ENCODE measurements around the gene NEK6. TPM values are rescaled to one million over a fixed set of nuclear protein-coding genes. Genes with fewer than 3 reads are reported as not detected.

The NEK6 gene
- total and polyA plus RNA-seq, 10 of the 15 experiments (the other 5 are each of a cell fraction or from before 2014, with no cell fraction given), result 31.3 to 161 (median 89.2) TPM

DNA sequence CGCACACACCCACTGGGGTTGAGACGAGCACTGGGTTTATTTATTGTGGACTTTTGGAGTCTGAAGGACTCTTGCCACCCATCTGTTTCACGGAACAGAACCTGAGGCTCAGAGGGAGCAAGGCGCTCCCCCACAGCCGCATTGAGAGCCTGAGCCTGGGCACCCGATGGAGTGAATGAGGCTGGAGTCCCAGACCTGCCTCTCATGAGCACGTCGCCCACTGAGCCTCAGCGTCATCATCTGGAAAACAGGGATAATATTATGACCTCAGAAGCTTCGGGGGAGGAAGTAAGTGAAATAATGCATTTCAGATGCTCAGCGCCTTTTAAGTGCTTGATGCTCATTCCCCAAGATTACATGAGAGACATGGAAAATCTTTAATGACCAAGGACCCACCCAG lies 5.5 kb downstream of the NEK6 start (continued):
- TF ChIP-seq MTA3 (IDR thresholded peaks at IDR 0.05; ENCODE audit: borderline replicate concordance, low read length) (no peak), CUX1 (IDR thresholded peaks at IDR 0.05; ENCODE audit: insufficient replicate concordance, low read depth, low read length) (no peak), HDAC6 (IDR thresholded peaks at IDR 0.05; ENCODE audit: unreplicated experiment) (no peak)

- ChIA-PET SMC1A (ENCODE audit: uncharacterized antibody, unreplicated experiment) (interaction anchor here (1.0 to 10.1 kb wide), 11 partner anchors 9 to 130 kb away, joined by 3 to 132 read pairs (median 8); no protein-coding TSS in a partner anchor), RAD21 (ENCODE audit: unreplicated experiment) (interaction anchor here (0.8 to 6.2 kb wide), 11 partner anchors 23 to 137 kb away, joined by 3 to 74 read pairs (median 7); no protein-coding TSS in a partner anchor), POLR2A (interaction anchor here (0.6 to 6.6 kb wide), 14 partner anchors 23 to 922 kb away, joined by 3 to 45 read pairs (median 5); no protein-coding TSS in a partner anchor), CTCF (interaction anchor here (0.6 to 3.7 kb wide), 10 partner anchors 9 to 587 kb away, joined by 3 to 13 read pairs (median 4); no protein-coding TSS in a partner anchor)
- BruUV-seq (replicated peaks), result no TSS peak
- Histone ChIP-seq H3K4me3 (peak overlapping the region; percentile 61), H3K9me3 (replicated peaks; ENCODE audit: control insufficient read depth, insufficient read depth, low read length) (no peaks in the 10 kb centered on the region), H3K27ac (ENCODE audit: control insufficient read depth, insufficient read depth) (peak overlapping the region; percentile 88), H3K79me2 (ENCODE audit: control insufficient read depth, insufficient read depth, low read length) (peaks cover 99% of the 10 kb centered on the region), H3K36me3 (ENCODE audit: control insufficient read depth in 2 of 2, insufficient read depth in 2 of 2, low read length in 1 of 2) (peaks cover 3 to 16% of the 10 kb centered on the region in 2 experiments; a peak in 3 of 4 replicates), H3K9ac (ENCODE audit: control insufficient read depth, insufficient read depth, low read length) (peak overlapping the region; percentile 84), H3K4me1 (ENCODE audit: control insufficient read depth, insufficient read depth, low read length) (peaks cover 50% of the 10 kb centered on the region), H2AFZ (ENCODE audit: control insufficient read depth, low read depth, low read length) (no peak overlapping the region), H3K4me2 (ENCODE audit: control insufficient read depth, insufficient read depth) (peak overlapping the region; percentile 96), H3K27me3 (replicated peaks in 1 of 2; ENCODE audit: control insufficient read depth in 2 of 2, insufficient read depth in 2 of 2, low read length in 1 of 2) (no peaks in the 10 kb centered on the region), H4K20me1 (ENCODE audit: control insufficient read depth, insufficient read depth) (0 out of 2 replicates have a peak, but pooled peaks cover 2% of the 10 kb centered on the region)
- in situ Hi-C loops (cut with MboI), result no loop called here
- DNase-seq (ENCODE audit: low read depth, low spot score) (no peak), ATAC-seq (peak; percentile 43), FAIRE-seq (no peak)
- intact Hi-C loops (cut with micrococcal nuclease; ENCODE audit: unreplicated experiment), result loop anchor here (2.0 kb wide), 2 partner anchors 45 to 67 kb away; no protein-coding TSS in a partner anchor
- 3% methylated on average over 22 of the region's 22 CpGs for WGBS (ENCODE audit: insufficient coverage, insufficient replicate concordance, low lambda C conversion rate, missing lambda C conversion rate)
- TF ChIP-seq IKZF1 (conservative IDR thresholded peaks at IDR 0.05), result peak; percentile 60; the same call in 1 of the 2 replicates
- TF ChIP-seq FOS (IDR thresholded peaks at IDR 0.05; ENCODE audit: borderline replicate concordance, extremely low read depth, insufficient read length), result no peak
- TF ChIP-seq IKZF2 (IDR thresholded peaks at IDR 0.05), result no peak; a peak in 2 of 4 replicates
- TF ChIP-seq POLR2AphosphoS5 (IDR thresholded peaks at IDR 0.05; ENCODE audit: low read length), result 0 out of 2 replicates have a peak, but pooled peaks have one; percentile 22
- TF ChIP-seq TCF7 (IDR thresholded peaks at IDR 0.05; ENCODE audit: borderline replicate concordance), result no peak
- TF ChIP-seq, protein P1, sequence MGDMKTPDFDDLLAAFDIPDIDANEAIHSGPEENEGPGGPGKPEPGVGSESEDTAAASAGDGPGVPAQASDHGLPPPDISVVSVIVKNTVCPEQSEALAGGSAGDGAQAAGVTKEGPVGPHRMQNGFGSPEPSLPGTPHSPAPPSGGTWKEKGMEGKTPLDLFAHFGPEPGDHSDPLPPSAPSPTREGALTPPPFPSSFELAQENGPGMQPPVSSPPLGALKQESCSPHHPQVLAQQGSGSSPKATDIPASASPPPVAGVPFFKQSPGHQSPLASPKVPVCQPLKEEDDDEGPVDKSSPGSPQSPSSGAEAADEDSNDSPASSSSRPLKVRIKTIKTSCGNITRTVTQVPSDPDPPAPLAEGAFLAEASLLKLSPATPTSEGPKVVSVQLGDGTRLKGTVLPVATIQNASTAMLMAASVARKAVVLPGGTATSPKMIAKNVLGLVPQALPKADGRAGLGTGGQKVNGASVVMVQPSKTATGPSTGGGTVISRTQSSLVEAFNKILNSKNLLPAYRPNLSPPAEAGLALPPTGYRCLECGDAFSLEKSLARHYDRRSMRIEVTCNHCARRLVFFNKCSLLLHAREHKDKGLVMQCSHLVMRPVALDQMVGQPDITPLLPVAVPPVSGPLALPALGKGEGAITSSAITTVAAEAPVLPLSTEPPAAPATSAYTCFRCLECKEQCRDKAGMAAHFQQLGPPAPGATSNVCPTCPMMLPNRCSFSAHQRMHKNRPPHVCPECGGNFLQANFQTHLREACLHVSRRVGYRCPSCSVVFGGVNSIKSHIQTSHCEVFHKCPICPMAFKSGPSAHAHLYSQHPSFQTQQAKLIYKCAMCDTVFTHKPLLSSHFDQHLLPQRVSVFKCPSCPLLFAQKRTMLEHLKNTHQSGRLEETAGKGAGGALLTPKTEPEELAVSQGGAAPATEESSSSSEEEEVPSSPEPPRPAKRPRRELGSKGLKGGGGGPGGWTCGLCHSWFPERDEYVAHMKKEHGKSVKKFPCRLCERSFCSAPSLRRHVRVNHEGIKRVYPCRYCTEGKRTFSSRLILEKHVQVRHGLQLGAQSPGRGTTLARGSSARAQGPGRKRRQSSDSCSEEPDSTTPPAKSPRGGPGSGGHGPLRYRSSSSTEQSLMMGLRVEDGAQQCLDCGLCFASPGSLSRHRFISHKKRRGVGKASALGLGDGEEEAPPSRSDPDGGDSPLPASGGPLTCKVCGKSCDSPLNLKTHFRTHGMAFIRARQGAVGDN (IDR thresholded peaks at IDR 0.05), result peak; percentile 77; the same call in 1 of the 2 replicates
- no peak for TF ChIP-seq KAT2A (conservative IDR thresholded peaks at IDR 0.05; ENCODE audit: control insufficient read depth, low read depth, low read length)
Observed at GRCh38 chr9:124263800-124264426, 6.2 kb downstream of the NEK6 start.

Data from GM12878 (cell line).